ENCODE measurements around the gene NFATC2.

Gene NFATC2

GRCh38 chr20:51409192-51409880 is 133.2 kb downstream of the NFATC2 start:
- DNase-seq = no peak

DNA sequence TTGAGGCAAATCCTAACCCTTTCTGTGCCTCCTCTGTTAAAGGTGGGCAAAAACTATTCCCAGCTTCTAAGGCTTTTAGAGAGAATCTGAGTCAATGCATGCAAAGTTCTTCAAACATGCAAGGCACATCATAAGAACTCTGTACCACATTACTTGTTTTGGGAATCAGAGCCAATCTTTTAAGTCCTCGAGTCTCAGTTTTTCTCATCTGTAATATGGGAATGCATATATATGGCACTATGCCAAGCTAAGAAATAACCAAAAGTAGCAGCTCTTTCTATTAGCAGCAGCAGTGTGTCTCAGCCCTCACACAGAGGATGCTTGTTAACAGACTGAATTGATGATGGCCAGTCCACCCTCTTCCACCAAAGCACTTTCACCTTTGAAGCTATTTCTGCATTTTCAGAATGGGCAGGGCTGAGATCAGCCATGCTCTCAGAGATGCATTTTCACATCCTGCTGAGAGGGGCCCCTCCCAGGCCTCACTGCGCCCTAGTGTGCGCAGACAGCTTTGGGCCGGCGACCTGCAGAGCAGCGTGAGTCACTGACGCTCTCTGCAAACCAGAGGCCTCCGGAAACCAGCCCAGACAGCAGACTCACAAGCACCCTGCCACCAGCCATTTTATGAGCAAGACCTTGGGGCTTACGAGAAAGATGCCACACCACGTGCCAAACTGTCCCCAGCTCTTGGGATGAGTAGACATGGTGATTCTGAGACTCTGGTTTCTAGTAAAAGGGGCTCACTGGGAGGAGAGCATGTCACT is 138.0 kb downstream of the NFATC2 start:
- DNase-seq = no peak

- no peak for DNase-seq
Observed at GRCh38 chr20:51403466-51404220, 138.9 kb downstream of the NFATC2 start.

DNA sequence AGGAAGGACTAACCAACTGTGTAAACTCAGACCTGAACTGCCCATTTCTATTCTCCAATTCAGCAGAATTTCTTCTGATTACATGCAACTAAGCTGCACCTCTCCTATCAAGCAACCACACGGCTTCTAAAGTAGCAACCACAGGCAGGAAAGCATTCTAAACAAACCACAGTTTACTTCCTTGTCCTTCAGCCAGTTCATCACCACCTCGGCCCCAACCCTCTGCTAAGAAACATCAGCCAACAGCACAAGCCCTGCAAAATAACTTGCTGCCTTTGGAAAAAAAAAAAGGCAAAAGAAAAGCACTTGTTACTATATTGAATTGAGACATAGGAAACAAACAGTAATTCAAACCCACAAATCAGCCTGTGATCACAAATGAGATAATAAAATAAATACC is 140.3 kb downstream of the NFATC2 start:
- DNase-seq = no peak

- no peak for DNase-seq
Observed at GRCh38 chr20:51401496-51401895, 141.0 kb downstream of the NFATC2 start.

DNA sequence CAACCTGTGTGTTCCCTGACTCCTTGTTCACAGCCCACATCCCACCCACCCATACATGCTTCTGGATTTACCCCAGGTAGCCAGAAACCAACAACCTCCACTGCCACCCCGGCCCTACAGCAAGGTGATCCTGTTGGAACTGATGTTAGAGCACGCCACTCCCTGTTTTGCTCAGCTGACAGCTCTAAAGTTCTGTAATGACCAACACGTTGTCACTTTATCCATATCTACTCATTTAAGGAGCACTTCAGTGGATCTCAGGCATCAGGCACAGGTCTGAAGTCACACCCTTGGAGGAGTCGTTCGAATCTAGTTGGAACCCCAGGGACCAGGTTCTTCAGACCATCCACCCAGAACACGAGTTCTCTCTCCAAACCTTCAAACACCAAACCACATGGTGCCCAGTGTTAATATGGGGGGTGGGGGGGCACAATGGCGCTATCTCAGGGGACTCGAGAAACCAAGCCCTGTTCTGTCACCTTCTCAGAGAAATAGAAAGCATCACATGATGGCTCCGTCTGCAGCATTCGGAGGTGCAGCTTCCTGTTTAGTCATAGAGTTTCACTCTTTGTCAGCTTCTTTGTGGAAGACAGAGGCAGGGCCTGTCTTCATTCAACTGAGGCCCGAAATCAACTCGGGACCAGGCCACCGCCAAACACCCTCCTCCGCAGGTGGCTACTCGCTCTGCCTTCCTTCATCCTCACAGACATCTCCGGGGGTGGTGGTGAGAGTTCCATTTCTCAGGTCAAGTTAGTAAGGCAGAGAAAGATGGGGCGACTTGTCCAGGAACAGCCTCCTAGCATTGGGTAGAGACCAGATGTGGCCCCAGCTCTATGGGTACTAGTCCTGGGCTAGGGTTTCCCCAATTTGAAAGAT is 142.2 kb downstream of the NFATC2 start:
- DNase-seq = no peak

GRCh38 chr20:51399006-51399890 is 143.3 kb downstream of the NFATC2 start:
- no peak for DNase-seq

GRCh38 chr20:51398552-51398951 is 144.0 kb downstream of the NFATC2 start:
- no peak for DNase-seq

- no peak for DNase-seq
Observed at GRCh38 chr20:51398083-51398482, 144.4 kb downstream of the NFATC2 start.

GRCh38 chr20:51397137-51397536 is 145.4 kb downstream of the NFATC2 start:
- DNase-seq = no peak

- no peak for DNase-seq
Observed at GRCh38 chr20:51396365-51396909, 146.1 kb downstream of the NFATC2 start.

- DNase-seq = no peak
Observed at GRCh38 chr20:51394706-51395105, 147.8 kb downstream of the NFATC2 start.

GRCh38 chr20:51393571-51393970 is 148.9 kb downstream of the NFATC2 start:
- DNase-seq = no peak

- no peak for DNase-seq
Observed at GRCh38 chr20:51392614-51393186, 149.8 kb downstream of the NFATC2 start.

DNA sequence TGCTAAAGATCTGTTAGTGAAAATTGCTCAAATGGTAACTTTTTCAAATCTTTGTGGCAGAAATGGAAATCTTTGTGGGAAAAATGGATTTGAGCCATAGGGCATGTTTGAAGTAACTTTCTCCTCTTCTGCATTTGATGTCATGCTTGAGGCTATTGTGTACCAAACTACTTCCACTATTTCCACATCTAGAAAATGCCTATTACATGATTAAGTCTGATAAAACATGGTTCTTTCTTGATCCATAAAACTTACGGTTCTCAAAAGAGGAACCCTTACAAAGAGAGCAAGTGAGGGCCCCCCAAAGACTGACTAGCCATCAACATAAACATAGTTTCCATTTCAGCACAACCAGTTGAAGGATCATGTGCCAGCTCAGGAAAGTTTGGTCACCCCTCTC is 150.6 kb downstream of the NFATC2 start:
- DNase-seq = no peak

DNA sequence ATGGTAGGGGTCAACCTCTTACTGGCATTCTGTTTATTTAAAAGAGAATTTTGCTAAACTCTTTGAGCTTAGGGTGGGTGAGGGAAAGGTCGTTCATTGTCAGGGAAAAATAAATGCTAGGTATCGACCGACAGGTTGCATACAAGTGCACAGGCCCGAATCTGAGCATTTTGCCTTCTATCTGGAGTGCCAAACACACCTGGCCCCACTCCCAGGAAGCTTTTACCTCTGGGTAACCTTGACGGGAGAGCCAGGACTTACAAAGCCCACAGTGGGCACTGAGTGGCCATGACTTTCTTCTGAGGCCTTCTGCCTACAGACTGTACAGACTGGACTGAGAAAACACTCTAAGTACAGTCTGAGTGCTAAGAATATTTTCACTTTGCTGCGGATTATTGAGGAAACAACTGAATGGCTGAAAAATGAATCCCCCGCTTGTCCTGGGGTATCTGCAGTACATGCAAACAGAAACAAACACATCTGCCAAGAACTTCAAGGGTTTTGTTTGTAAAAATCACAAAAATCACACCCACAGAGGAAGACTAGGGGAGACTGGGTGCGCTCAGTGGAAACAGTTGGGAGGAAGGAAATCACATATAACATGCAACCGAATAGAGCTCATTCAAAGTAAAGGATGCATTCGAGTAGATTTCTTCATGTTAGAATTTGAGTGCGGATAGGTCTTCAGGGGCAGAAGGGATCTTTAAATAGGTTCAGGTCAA is 152.8 kb downstream of the NFATC2 start:
- DNase-seq = no peak

GRCh38 chr20:51388756-51389542 is 153.6 kb downstream of the NFATC2 start:
- DNase-seq = no peak

GRCh38 chr20:51388227-51388626 is 154.3 kb downstream of the NFATC2 start:
- no peak for DNase-seq

- DNase-seq = no peak
Observed at GRCh38 chr20:51387125-51387875, 155.2 kb downstream of the NFATC2 start.
